HG03039 (cell line): ENCODE data around the gene HHIPL1.

Experiments used
- ATAC-seq: cut with Tn5 transposase; IDR thresholded peaks from one replicate; pipeline ENCODE4 v1.9.1; 2021; ENCODE audit warnings: mild to moderate bottlenecking, moderate library complexity; ENCODE audit not compliant: unreplicated experiment

Gene HHIPL1

GRCh38 chr14:99644723-99645544 is at the start of gene HHIPL1:
TSS of gene HHIPL1 (plus strand) at chr14:99645129. CDS start at chr14:99645208, 79 bp downstream.
- no peak for ATAC-seq

- ATAC-seq = no peak
Measured at GRCh38 chr14:99595524-99595923, 49.4 kb upstream of the HHIPL1 start.

GRCh38 chr14:99596071-99596627 is 48.8 kb upstream of the HHIPL1 start:
- ATAC-seq = no peak

- no peak for ATAC-seq
Measured at GRCh38 chr14:99596772-99597171, 48.2 kb upstream of the HHIPL1 start.

GRCh38 chr14:99597911-99598600 is 46.9 kb upstream of the HHIPL1 start:
- no peak for ATAC-seq

GRCh38 chr14:99598774-99599173 is 46.2 kb upstream of the HHIPL1 start:
- ATAC-seq = no peak

- no peak for ATAC-seq
Measured at GRCh38 chr14:99599393-99599792, 45.5 kb upstream of the HHIPL1 start.

- no peak for ATAC-seq
Measured at GRCh38 chr14:99600232-99600888, 44.6 kb upstream of the HHIPL1 start.

GRCh38 chr14:99601361-99601831 is 43.5 kb upstream of the HHIPL1 start:
- ATAC-seq = no peak

- ATAC-seq = no peak
Measured at GRCh38 chr14:99602054-99602787, 42.7 kb upstream of the HHIPL1 start.

- no peak for ATAC-seq
Measured at GRCh38 chr14:99602788-99603415, 42.0 kb upstream of the HHIPL1 start.

GRCh38 chr14:99603471-99604277 is 41.3 kb upstream of the HHIPL1 start, which contains the start of gene CCDC85C:
TSS of gene CCDC85C (minus strand) at chr14:99604207. CDS start at chr14:99603959, 248 bp downstream.
- ATAC-seq = no peak

GRCh38 chr14:99604278-99604765 is 40.6 kb upstream of the HHIPL1 start:
- ATAC-seq = peak; percentile 83

GRCh38 chr14:99604766-99605298 is 40.1 kb upstream of the HHIPL1 start:
- ATAC-seq = peak; percentile 4

GRCh38 chr14:99605299-99605961 is 39.5 kb upstream of the HHIPL1 start:
- ATAC-seq = no peak

GRCh38 chr14:99606359-99606758 is 38.6 kb upstream of the HHIPL1 start:
- no peak for ATAC-seq

- no peak for ATAC-seq
Measured at GRCh38 chr14:99608591-99608990, 36.3 kb upstream of the HHIPL1 start.
